Activated T-helper 17 cell treated with anti-CD3 and anti-CD28 coated beads, Interleukin-2, amount 50 U/mL, for 72 hours (primary cell): ENCODE measurements around the gene HSD11B1. TPM values are rescaled to one million over a fixed set of nuclear protein-coding genes. Genes with fewer than 3 reads are reported as not detected.

Experiments used
- ATAC-seq: fragments of 150-1000 bp; cut with Tn5 transposase; replicated peaks from 2 replicates; pipeline ENCODE4 v1.10.0; 2021; ENCODE audit warnings: mild to moderate bottlenecking, moderate library complexity
- H3K27ac Mint-ChIP-seq: one replicate; pipeline ENCODE4 v1.8.0; 2022; ENCODE audit warnings: mixed read lengths
- H3K27me3 Mint-ChIP-seq: one replicate; pipeline ENCODE4 v1.8.0; 2022; ENCODE audit warnings: mixed read lengths
- H3K36me3 Mint-ChIP-seq: one replicate; pipeline ENCODE4 v1.8.0; 2022; ENCODE audit warnings: low read depth, mild to moderate bottlenecking, mixed read lengths
- H3K4me1 Mint-ChIP-seq: one replicate; pipeline ENCODE4 v1.8.0; 2022; ENCODE audit warnings: mixed read lengths
- H3K4me3 Mint-ChIP-seq: one replicate; pipeline ENCODE4 v1.8.0; 2022; ENCODE audit warnings: mild to moderate bottlenecking, mixed read lengths
- H3K9me3 Mint-ChIP-seq: one replicate; pipeline ENCODE4 v1.8.0; 2022; ENCODE audit warnings: mixed read lengths
- total RNA-seq, 2 donors: library from RNA; stranded (reverse); gene quantifications; one replicate each; pipeline ENCODE4 v1.2.3, GENCODE V29; 2022

The HSD11B1 gene
- total RNA-seq, 2 donors from 2014 or later = 2.4 to 9.7 TPM

DNA sequence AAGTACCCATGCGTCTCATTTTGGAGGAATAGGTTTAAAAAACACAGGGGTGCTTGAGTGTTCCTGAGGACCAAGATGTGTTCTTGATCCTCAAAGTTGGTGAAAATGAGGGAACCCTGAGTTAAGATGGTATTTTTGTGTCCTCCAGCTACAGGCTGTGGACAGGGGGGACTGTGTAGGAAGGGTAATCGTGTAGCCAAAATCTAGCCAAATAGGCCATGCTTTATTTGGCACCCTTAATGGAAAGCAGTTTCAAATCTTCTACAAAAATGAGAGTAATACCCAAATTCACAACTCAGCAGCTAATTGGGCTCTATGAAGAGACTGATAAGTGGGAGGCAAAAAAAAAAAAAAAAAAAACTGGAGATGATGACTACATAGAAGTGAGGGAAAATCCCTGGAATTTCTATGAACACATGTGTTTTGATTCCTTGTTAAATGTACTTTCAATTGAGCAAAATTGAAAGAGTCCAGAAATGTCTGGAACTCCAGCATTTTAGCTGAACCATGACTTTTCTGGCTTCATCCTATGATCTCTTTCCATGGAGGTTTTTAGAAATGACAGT is 470 bp downstream of the HSD11B1 start:
- peaks cover 15% of the 10 kb centered on the region for H3K4me1 Mint-ChIP-seq
- no peak for ATAC-seq
- peaks cover 29% of the 10 kb centered on the region for H3K36me3 Mint-ChIP-seq
- H3K9me3 Mint-ChIP-seq = no peaks in the 10 kb centered on the region
- no peaks in the 10 kb centered on the region for H3K27me3 Mint-ChIP-seq
- H3K27ac Mint-ChIP-seq = peak overlapping the region; percentile 44
- peak overlapping the region; percentile 75 for H3K4me3 Mint-ChIP-seq

DNA sequence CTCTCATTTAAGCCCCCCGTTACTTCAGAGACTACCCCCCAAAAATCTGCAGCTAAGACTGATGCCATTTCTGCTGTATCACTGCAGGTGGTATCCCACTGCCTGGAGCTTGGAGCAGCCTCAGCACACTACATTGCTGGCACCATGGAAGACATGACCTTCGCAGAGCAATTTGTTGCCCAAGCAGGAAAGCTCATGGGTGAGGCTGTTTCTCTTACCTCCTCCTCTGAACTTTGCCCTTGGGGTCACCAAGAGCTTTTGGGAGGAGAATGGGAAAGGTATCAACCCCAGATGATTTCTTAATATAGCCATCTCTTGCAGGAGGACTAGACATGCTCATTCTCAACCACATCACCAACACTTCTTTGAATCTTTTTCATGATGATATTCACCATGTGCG is 2.0 kb downstream of the HSD11B1 start:
- peak overlapping the region; percentile 69 for H3K27ac Mint-ChIP-seq
- peak overlapping the region; percentile 75 for H3K4me3 Mint-ChIP-seq
- H3K36me3 Mint-ChIP-seq = peaks cover 29% of the 10 kb centered on the region
- H3K4me1 Mint-ChIP-seq = peaks cover 26% of the 10 kb centered on the region
- no peak for ATAC-seq
- no peaks in the 10 kb centered on the region for H3K9me3 Mint-ChIP-seq
- H3K27me3 Mint-ChIP-seq = no peaks in the 10 kb centered on the region

DNA sequence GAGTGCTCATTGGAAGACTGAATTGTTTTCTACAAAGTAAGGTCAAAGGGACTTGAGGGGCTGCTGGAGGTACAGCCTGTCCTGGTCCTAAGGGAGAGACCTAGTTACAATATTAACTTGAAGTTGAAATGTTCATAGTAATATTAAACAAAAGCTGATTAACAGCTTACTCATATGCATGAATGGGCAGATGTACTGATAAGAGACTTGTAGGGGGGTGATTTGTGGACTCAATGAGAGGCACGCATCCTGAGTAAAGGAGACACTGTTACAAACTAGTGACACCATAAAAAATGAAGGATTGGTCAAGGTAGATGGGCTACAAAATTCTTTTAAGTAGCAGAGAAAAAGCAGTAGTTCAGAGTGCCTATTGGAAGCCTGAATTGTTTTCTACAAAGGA is 2.7 kb downstream of the HSD11B1 start:
- ATAC-seq = no peak
- H3K9me3 Mint-ChIP-seq = no peaks in the 10 kb centered on the region
- peak overlapping the region; percentile 69 for H3K27ac Mint-ChIP-seq
- H3K36me3 Mint-ChIP-seq = peaks cover 29% of the 10 kb centered on the region
- H3K4me3 Mint-ChIP-seq = peak overlapping the region; percentile 75
- no peaks in the 10 kb centered on the region for H3K27me3 Mint-ChIP-seq
- H3K4me1 Mint-ChIP-seq = peaks cover 26% of the 10 kb centered on the region

DNA sequence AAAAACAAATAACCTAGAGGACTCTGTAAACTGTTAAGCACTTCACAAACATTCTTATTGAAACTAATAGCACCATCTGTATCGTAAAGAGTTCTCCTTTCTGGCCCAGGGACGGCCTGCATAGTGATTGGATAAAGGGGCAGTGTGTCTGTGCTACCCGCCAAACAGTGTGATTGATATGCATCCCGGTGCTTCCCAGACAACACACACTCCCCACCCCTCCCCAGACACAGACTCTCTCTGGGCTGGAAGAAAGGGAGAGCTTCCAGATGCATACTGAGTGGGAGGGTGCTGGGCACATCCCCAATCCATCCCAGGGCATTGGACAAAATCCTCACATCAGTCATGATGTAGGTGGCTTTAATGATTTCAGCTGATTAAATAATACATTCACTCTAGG is 3.7 kb downstream of the HSD11B1 start:
- Mint-ChIP-seq H3K36me3 (peaks cover 29% of the 10 kb centered on the region), H3K9me3 (no peaks in the 10 kb centered on the region), H3K27me3 (no peaks in the 10 kb centered on the region), H3K27ac (peak overlapping the region; percentile 69), H3K4me3 (peak overlapping the region; percentile 75), H3K4me1 (peaks cover 26% of the 10 kb centered on the region)
- no peak for ATAC-seq

DNA sequence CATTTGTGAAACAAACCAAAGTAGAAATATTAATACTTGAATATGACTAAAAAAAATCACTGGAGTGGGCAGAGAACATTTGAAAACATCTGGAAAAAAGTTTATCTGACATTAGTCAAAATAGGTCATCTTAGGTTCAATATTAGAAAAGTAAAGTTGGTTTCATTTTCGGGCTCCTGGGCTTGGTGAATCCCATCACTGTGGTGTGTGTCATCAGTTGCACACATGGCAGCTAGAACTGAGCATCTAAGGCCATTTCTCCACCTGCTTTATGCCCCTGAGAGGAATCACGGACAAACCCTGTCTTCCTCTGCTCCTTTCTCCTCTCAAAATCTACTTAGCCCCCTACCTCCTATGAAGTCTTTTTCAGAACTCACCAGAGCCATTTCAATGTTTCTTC is 5.4 kb downstream of the HSD11B1 start:
- peaks cover 37% of the 10 kb centered on the region for H3K36me3 Mint-ChIP-seq
- H3K27me3 Mint-ChIP-seq = no peaks in the 10 kb centered on the region
- H3K4me1 Mint-ChIP-seq = peaks cover 25% of the 10 kb centered on the region
- ATAC-seq = peak; percentile 75
- H3K27ac Mint-ChIP-seq = peak overlapping the region; percentile 90
- peak overlapping the region; percentile 75 for H3K4me3 Mint-ChIP-seq
- H3K9me3 Mint-ChIP-seq = no peaks in the 10 kb centered on the region

DNA sequence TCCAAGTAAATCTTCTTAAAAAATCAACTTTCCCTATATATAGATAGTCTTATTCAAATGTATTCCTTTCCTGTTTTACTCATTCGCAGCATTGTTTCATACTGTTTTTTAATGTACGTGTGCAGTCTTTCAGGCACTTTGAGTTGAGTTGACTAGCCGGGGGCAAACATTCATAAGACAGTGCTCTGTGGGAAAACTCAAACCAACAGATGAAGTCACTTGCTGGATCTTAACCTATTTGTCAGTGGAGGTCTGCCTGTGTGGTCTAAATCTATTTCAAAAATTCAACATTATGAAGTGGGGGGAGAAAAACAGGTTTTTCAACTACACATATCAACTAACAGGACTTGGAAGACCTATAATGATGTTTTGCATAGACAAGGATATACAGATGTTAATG is 6.2 kb downstream of the HSD11B1 start:
- H3K4me3 Mint-ChIP-seq = peak overlapping the region; percentile 75
- H3K27ac Mint-ChIP-seq = peak overlapping the region; percentile 90
- no peaks in the 10 kb centered on the region for H3K9me3 Mint-ChIP-seq
- no peaks in the 10 kb centered on the region for H3K27me3 Mint-ChIP-seq
- H3K4me1 Mint-ChIP-seq = peaks cover 32% of the 10 kb centered on the region
- peak; percentile 63 for ATAC-seq
- peaks cover 32% of the 10 kb centered on the region for H3K36me3 Mint-ChIP-seq

DNA sequence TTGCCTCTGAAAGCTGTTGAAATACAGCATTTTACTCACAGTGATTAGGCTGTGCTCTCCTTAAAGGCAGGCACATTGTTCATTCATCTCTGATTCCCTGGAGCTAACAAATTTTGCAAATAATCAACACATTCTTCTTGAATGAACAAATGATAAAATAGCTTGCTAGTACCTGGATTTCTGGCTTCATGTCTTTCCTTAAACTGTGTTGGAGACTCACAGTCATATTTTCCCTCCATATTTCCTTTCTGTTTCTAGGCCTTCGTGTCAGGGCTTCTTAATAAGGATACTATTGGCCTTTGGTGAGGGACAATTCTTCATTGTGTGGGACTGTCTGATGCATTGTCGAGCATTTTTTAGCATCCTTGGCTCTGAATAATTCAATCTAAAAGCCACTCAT is 9.7 kb downstream of the HSD11B1 start:
- Mint-ChIP-seq H3K27me3 (no peaks in the 10 kb centered on the region), H3K9me3 (no peaks in the 10 kb centered on the region), H3K36me3 (peaks cover 13% of the 10 kb centered on the region), H3K4me3 (peak overlapping the region; percentile 65), H3K27ac (peak overlapping the region; percentile 68), H3K4me1 (peaks cover 40% of the 10 kb centered on the region)
- ATAC-seq = peak; percentile 3

DNA sequence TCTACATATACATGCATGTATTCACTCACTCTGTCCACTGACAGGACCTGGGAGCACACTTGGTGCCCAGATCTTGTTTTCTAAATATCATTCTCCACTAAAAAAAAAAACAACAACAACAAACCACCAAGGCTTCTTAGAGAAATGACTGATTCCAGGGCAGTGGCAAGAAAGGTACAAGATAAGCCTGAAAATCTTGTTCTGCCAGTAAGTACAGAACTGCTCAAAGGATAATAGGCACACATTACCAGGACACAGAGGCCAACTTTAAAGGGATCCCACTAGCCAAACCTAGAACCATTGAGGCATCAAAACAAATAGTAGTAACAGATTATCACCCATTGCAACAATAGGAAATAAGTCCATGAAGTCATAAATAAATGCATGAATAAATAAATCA is 10.7 kb downstream of the HSD11B1 start:
- Mint-ChIP-seq H3K9me3 (no peaks in the 10 kb centered on the region), H3K4me1 (peaks cover 36% of the 10 kb centered on the region), H3K27ac (peak overlapping the region; percentile 68), H3K4me3 (peak overlapping the region; percentile 65), H3K27me3 (no peaks in the 10 kb centered on the region), H3K36me3 (peaks cover 13% of the 10 kb centered on the region)
- ATAC-seq = no peak

DNA sequence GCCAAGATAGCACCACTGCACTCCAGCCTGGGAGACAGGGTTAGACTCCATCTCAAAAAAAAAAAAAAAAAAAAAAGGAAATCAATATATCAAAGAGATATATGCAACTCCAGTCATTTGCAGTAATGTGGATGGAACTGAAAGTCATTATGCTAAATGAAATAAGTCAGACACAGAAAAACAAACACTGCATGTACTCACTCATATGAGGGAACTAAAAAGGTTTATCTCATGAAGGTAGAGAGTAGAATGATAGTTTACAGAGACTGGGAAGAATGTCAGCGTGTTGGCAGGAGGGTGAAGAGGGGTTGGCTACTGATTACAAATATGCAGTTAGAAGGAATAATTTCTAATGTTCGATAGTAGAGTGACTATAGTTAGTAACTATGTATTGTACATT is 13.2 kb downstream of the HSD11B1 start:
- no peaks in the 10 kb centered on the region for H3K9me3 Mint-ChIP-seq
- peaks cover 13% of the 10 kb centered on the region for H3K36me3 Mint-ChIP-seq
- H3K4me1 Mint-ChIP-seq = peaks cover 30% of the 10 kb centered on the region
- H3K4me3 Mint-ChIP-seq = peak overlapping the region; percentile 10
- peak overlapping the region; percentile 68 for H3K27ac Mint-ChIP-seq
- no peaks in the 10 kb centered on the region for H3K27me3 Mint-ChIP-seq
- peak; percentile 87 for ATAC-seq

DNA sequence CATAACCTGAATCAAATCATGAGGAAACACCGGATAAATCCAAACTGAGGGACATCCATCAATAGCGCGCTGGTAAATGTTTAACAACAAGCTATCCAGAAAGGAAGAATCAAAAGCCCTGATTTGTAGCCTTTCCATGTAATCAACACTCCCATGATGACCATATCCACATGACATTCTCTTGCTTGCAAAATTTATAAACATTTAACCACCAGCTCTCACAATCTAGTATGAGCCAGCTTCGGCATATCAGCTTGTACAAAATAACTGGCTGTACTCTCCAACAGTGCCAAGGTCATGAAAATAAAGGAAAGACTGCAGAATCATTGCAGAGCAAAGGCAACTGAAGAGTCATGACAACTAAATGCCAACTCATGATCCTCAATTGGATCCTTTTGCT is 15.7 kb downstream of the HSD11B1 start:
- H3K36me3 Mint-ChIP-seq = peaks cover 5% of the 10 kb centered on the region
- peaks cover 35% of the 10 kb centered on the region for H3K4me1 Mint-ChIP-seq

DNA sequence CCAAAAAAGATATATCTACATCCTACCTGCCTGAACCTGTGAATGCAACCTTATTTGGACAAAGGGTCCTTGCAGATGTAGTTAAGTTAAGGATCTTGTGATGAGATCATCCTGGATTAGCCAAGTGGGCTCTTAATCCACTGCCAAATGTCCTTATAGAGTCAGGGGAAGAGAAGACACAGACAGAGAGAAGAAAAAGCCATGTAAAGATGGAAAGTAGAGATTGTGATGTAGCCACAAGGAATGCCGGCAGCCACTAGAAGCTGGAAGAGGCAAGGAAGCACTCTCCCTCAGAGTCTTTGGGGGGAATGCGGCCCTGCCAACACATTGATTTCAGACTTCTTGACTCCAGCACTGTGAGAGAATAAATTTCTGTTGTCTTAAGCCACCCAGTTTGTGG is 16.2 kb downstream of the HSD11B1 start:
- Mint-ChIP-seq H3K4me1 (peaks cover 34% of the 10 kb centered on the region), H3K27ac (peak overlapping the region; percentile 70), H3K27me3 (no peaks in the 10 kb centered on the region), H3K4me3 (no peak overlapping the region), H3K36me3 (peaks cover 5% of the 10 kb centered on the region), H3K9me3 (peaks cover 3% of the 10 kb centered on the region)
- no peak for ATAC-seq

More for the DNA sequence above, 15.7 kb downstream of the HSD11B1 start:
- H3K27me3 Mint-ChIP-seq = no peaks in the 10 kb centered on the region
- ATAC-seq = no peak
- peaks cover 3% of the 10 kb centered on the region for H3K9me3 Mint-ChIP-seq
- H3K4me3 Mint-ChIP-seq = no peak overlapping the region
- peak overlapping the region; percentile 70 for H3K27ac Mint-ChIP-seq

DNA sequence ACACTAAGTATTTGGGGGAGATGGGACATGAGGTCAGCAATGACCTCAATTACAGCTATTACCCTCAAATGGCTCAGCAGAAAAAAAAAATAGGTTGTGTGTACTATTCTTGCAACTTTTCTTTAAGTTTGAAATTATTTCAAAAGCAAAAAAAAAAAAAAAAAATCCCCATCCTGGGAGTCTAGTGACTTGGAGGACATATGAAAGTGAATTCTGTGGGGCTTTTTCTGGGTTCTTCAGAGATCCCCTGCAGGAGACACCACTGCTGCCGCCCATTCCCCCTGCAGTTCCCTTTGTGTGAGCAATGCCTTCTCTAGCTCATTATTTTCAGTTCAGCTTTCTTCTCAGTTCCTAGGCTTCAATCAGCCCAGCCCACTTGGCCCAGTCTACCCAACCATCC is 16.7 kb downstream of the HSD11B1 start:
- no peak for ATAC-seq

DNA sequence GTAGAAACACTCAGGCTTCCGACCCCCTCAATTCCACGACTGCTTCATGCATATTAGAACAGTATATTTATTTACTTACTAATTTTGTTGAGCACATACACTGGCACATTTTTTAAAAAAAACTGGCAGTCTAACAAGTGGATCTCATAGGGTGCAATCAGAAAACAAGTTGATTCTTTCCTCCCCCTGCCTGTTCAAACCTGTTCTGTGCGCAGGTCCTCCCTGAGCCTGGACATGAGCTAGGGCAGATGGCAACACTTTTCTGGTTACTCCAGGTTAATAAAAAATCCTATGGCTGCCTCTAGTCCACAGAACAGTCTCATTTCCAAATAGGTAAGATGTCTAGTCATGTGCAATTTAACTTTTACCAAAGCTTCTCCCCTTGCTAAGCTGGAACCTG is 18.6 kb downstream of the HSD11B1 start:
- peaks cover 6% of the 10 kb centered on the region for H3K9me3 Mint-ChIP-seq
- ATAC-seq = no peak
- H3K27ac Mint-ChIP-seq = peak overlapping the region; percentile 99
- peaks cover 35% of the 10 kb centered on the region for H3K4me1 Mint-ChIP-seq
- peak overlapping the region; percentile 77 for H3K4me3 Mint-ChIP-seq
- H3K36me3 Mint-ChIP-seq = no peaks in the 10 kb centered on the region
- H3K27me3 Mint-ChIP-seq = no peaks in the 10 kb centered on the region

More for the DNA sequence above, 16.7 kb downstream of the HSD11B1 start:
- Mint-ChIP-seq H3K27me3 (no peaks in the 10 kb centered on the region), H3K36me3 (peaks cover 5% of the 10 kb centered on the region), H3K27ac (peak overlapping the region; percentile 70), H3K4me1 (peaks cover 33% of the 10 kb centered on the region), H3K9me3 (peaks cover 3% of the 10 kb centered on the region), H3K4me3 (no peak overlapping the region)

DNA sequence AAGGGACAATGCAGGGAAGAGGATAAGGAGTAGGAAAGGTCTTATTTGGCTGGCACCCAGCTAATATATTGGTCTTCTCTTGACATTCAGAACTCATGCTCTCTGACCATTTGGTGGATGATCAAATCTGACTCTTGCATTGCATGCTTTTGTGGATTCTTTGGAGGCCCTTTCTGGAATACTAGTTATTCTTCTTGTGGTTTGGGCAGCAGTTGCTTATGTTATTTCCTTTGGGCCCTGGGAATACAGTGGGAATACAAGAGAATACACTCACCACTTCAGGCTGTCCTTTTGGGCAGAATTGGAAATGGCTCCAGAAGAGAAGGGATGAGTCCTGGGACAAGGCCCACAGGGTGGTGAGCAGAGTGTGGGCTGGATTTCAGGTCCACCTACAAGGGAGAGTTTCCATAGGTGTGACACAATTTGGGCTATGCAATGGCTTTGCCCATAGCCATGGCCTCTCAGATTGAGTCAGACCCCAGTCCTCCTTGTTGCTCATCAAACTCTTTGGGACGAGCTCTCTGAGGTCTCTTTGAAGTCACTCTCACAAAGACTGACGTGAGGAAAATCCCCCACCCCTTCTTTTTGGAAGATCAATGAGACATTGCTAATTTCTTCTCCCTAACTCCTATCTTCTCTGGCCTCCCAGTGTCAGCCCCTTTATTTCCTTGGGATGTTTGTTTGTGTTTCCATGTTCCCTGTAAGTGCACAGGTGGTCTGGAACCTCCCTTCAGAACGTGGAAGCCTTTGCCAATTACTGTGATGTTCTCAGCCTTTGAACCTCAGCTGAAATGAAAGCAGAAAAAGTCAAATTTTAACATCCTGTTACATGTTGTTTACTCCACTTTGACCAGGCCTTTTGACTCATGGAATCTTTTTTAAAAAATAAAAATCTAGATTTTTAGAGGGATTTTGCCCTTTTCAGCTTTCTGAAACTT is 19.4 kb downstream of the HSD11B1 start:
- no peaks in the 10 kb centered on the region for H3K27me3 Mint-ChIP-seq
- no peaks in the 10 kb centered on the region for H3K36me3 Mint-ChIP-seq
- peaks cover 6% of the 10 kb centered on the region for H3K9me3 Mint-ChIP-seq
- peaks cover 35% of the 10 kb centered on the region for H3K4me1 Mint-ChIP-seq
- peak overlapping the region; percentile 99 for H3K27ac Mint-ChIP-seq
- peak; percentile 94 for ATAC-seq
- peak overlapping the region; percentile 77 for H3K4me3 Mint-ChIP-seq

DNA sequence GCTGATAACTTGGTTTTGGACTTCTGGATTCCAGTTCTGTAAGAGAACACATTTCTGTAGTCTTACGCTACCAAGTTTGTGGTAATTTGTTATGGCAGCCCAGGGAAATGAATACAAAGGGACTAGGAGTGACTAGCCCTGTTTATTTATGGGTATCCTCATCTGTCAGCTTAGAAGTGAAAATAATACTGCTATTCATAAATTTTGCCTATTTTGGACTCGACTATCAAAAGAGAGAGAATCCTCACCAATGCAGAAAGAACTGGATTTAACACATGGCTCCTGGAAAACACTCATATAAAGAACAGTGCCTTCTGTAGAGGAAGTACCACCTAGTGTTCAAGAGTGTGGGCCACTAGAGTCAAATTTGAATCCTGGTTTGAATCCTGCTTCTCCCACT is 22.6 kb downstream of the HSD11B1 start:
- H3K4me3 Mint-ChIP-seq = peak overlapping the region; percentile 11
- H3K27me3 Mint-ChIP-seq = no peaks in the 10 kb centered on the region
- H3K9me3 Mint-ChIP-seq = peaks cover 6% of the 10 kb centered on the region
- peaks cover 32% of the 10 kb centered on the region for H3K4me1 Mint-ChIP-seq
- ATAC-seq = peak; percentile 20
- no peaks in the 10 kb centered on the region for H3K36me3 Mint-ChIP-seq
- peak overlapping the region; percentile 52 for H3K27ac Mint-ChIP-seq
